Stimulated activated CD8-positive, alpha-beta memory T cell treated with anti-CD3 and anti-CD28 coated beads, Interleukin-2, amount 100 ng/mL, for 1 hour (primary cell): Measurements from ENCODE around the gene SLC8B1.

Experiments used
- DNase-seq, 2 donors: peaks; one replicate each; pipeline ENCODE4 v3.0.0-alpha.2; 2020; ENCODE audit warnings: low read depth in 2 of 2

SLC8B1 gene

GRCh38 chr12:113295886-113296556, 38.9 kb downstream of the SLC8B1 start:
- DNase-seq: no peak

- no peak for DNase-seq
These were observed 41.8 kb downstream of the SLC8B1 start for GRCh38 chr12:113293100-113293499.

GRCh38 chr12:113292547-113292946, 42.4 kb downstream of the SLC8B1 start:
- DNase-seq: no peak

GRCh38 chr12:113292091-113292490, 42.8 kb downstream of the SLC8B1 start:
- DNase-seq: no peak

- no peak for DNase-seq
These were observed 43.3 kb downstream of the SLC8B1 start for GRCh38 chr12:113291586-113291985.

- no peak for DNase-seq
These were observed 44.4 kb downstream of the SLC8B1 start for GRCh38 chr12:113290506-113290905.

- DNase-seq: no peak
These were observed 45.5 kb downstream of the SLC8B1 start for GRCh38 chr12:113289361-113289760.

- no peak for DNase-seq
These were observed 47.0 kb downstream of the SLC8B1 start for GRCh38 chr12:113287899-113288282.

GRCh38 chr12:113287146-113287898, 47.6 kb downstream of the SLC8B1 start:
- no peak for DNase-seq

- no peak for DNase-seq
These were observed 48.2 kb downstream of the SLC8B1 start for GRCh38 chr12:113286712-113287111.

- DNase-seq: no peak
These were observed 49.0 kb downstream of the SLC8B1 start for GRCh38 chr12:113285679-113286610.

- no peak for DNase-seq
These were observed 50.2 kb downstream of the SLC8B1 start for GRCh38 chr12:113284751-113285150.

- no peak for DNase-seq
These were observed 56.3 kb downstream of the SLC8B1 start for GRCh38 chr12:113278633-113279032.

GRCh38 chr12:113278141-113278540, 56.8 kb downstream of the SLC8B1 start:
- no peak for DNase-seq

- no peak for DNase-seq
These were observed 57.4 kb downstream of the SLC8B1 start for GRCh38 chr12:113277511-113277910.

- DNase-seq: no peak
These were observed 57.9 kb downstream of the SLC8B1 start for GRCh38 chr12:113276946-113277500.

- DNase-seq: no peak
These were observed 58.6 kb downstream of the SLC8B1 start for GRCh38 chr12:113276306-113276705.

GRCh38 chr12:113274848-113275247, 60.1 kb downstream of the SLC8B1 start:
- no peak for DNase-seq

GRCh38 chr12:113273053-113273725, 61.7 kb downstream of the SLC8B1 start:
- no peak for DNase-seq

GRCh38 chr12:113271853-113272561, 62.9 kb downstream of the SLC8B1 start:
- DNase-seq: no peak

- DNase-seq: no peak
These were observed 63.5 kb downstream of the SLC8B1 start for GRCh38 chr12:113271466-113271852.
